GM21390 (cell line): ENCODE data around the gene ASTN2.
A peak's percentile ranks its signal among the peaks of the same experiment; 100 is the strongest.

Source experiments
- ATAC-seq: cut with Tn5 transposase; IDR thresholded peaks from one replicate; pipeline ENCODE4 v1.9.1; 2021; ENCODE audit not compliant: unreplicated experiment

Gene ASTN2

DNA sequence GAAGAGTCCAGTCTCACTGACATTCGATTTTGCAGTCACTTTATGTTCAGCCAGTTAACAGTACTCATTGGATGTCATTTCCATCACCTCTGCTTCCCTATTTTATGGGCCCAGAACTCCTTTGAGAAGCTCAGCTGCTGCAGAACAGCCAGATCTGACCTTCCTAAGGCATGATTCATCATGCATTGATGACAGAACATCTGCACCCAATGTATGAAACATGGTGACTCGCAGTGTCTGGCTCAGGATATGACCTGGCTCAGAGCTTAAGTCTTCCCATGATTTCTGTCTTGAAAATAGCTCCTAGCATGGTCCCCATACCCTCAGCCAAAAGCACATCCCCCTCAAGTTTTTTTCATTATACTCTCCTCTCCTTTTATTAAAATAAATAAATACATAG lies 820.3 kb downstream of the ASTN2 start:
- no peak for ATAC-seq

DNA sequence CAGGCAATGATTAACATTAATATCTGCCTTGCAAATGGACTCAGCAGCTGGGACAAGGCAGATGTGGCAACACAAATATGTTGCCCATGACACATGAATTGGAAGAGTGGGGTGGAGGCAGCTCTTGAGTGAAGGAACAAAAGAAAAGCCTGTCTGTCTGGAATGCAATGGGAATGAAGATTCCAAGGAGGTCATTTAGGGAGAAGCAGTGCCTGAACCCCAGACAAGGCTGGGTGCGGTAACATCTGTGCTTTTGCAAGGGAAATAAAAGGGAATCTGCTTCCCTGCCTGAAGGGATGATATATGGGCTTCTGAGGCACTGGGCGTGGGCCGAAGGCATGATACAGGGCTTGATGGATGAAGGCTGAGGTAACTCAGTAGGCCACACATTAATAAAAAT lies 821.9 kb downstream of the ASTN2 start:
- no peak for ATAC-seq

DNA sequence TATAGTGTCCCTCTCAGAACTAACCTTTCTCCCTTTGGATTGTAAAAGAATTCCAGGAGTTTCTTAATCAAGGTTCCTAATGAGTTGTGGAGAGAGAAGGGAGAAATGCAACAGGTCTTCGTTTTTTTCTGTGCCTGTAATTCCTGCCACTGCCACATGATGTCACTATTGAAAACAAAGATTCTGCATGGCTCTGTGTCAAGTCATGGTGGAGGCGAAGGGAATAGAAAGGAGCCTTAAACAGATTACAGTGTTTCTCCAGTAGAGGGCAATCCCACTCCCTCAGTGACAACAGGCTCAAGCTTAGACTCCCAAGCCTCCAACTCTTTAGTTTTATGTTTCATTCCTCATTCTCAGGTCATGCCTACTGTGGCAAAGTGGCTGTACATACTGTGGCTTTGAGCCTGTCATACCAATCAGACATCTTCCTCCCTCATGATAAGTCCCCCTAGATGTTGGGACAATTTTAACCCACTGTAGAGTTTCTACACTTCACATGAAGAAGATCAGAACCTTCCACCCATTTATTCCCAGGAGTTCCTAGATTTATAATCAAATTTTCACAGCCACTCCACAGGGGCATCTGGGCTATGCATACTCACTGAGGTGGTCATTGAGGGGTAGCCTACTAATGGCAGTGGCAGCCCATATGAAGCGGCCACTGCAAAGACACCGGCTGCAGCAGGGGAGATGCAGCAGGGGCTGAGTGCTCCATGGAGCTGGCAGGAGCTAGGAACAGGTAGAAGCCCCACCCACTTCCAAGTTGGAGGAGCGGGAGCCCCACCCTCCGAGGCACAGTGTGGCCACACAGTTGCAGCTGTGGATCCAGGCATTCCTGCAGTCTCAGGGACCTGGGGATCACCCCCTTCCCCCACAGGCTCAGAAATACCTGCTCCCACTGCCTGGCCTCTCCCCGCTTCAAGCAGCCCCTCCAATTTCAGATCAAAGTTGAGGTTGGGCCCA lies 825.2 kb downstream of the ASTN2 start:
- peak; percentile 65 for ATAC-seq

DNA sequence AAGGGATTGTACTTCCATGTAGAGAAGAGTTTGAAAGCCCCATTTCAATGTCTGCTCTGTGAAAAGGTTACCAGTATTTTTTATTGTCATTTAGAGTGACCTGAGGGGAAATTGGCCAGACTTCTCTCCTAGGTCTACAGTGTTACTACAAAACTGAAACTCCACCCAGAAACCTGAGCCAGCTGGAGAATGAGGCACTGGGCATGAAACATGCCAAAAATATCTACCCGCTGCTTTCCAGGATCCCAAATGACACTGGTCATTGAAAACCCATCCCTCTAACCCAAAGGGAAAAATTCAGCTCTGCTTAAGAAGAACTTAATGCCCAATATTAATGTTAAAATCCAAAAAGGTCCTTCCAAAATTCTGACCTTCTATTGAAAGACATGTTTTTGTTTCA lies 826.9 kb downstream of the ASTN2 start:
- no peak for ATAC-seq

DNA sequence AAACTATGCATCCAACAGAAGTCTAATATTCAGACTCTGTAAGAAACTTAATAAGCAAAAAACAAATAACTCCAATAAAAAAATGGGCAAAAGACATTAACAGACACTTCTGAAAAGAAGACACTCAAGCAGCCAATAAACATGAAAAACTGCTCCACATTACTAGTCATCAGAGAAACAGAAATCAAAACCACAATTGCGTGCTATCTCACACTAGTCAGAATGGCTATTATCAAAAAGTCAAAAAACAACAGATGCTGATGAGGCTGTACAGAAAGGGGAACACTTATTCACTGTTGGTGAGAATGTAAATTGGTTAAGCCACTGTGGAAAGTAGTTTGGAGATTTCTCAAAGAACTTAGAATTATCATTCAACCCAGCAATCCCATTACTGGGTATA lies 829.0 kb downstream of the ASTN2 start:
- ATAC-seq = no peak

DNA sequence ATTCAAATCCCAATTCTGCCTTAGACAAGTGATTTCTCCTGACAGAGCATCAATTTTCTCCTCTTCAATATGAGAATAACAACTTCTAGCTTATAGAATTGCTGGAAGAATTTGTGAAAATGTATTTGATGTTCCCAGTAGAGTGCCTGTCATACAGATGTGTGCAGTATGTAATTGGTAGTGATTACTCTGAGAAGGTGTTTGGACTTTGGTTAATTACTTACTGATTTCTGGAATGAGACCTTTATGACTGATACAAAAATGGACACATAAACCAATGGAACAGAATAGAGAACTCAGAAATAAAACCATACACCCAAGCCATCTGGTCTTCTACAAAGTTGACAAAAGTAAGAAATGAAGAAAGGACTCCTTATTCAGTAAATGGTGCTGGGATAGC lies 829.7 kb downstream of the ASTN2 start:
- ATAC-seq = no peak

DNA sequence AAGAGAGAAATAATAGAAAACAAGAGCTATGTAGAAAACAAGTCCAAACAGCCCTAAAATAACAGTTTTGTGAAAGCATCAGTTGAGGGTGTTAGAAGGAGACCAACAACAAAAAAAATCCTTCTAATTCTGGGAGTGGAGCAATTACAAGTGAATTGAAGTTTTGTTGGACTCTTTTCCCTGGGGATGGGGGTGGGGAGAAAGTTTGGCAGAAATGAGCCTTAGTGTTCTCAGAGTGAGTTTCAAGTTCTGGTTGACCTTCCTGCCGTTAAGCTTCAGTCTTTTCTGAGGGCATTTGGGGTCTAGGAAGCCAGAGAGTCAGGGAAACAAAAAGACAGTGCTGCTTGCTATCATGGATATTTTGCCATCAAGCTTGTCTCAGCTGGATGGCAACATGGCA lies 834.0 kb downstream of the ASTN2 start:
- ATAC-seq = no peak

DNA sequence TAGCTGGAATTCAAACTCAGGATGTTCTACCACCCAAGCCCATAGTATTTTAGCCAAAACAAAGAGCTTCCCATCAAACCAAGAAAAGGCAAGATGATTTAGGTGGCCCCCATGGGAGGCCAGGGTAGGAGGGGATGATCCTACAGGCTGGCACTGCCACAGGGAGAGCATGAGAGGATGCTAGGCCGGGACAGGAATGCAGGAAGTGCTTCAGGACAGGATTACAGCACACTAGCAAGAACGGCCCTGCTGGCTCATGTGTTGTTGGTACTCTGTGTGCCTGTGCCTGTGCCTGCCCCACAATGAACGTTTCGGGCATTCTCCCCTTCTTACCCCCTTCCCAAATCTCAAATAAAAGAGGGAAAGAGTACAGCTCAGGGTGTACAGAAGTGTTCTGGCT lies 838.5 kb downstream of the ASTN2 start:
- no peak for ATAC-seq

DNA sequence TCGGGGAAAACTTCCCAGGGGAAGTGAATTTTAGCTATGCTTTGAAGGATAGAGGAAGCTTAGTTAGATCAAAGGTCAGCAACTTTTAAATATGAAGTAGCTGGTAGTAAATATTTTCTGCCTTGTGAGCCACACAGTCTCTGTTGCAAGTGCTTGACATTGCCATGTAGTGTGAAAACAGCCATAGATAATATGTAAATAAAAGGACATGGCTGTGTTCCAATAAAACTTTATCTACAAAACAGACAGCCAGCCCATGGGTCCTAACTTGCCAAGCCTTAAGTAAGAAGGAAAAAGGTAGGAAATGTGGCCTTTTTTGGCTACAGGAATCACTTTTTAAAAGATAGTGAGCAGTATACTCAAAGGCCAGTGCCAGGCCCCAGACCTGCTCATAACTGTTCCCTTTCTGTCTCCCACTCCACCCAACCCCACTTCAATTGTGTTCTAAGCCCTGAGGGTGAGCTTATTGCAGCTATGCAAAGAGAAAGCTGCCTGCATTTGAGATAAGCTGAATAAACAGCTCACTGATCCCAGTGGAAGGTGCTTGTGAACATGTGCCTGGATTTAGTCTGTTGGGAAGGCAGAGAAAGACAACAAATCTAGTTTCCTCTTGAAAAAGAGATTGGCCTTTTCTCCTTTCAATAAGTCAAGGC lies 840.7 kb downstream of the ASTN2 start:
- ATAC-seq = no peak

DNA sequence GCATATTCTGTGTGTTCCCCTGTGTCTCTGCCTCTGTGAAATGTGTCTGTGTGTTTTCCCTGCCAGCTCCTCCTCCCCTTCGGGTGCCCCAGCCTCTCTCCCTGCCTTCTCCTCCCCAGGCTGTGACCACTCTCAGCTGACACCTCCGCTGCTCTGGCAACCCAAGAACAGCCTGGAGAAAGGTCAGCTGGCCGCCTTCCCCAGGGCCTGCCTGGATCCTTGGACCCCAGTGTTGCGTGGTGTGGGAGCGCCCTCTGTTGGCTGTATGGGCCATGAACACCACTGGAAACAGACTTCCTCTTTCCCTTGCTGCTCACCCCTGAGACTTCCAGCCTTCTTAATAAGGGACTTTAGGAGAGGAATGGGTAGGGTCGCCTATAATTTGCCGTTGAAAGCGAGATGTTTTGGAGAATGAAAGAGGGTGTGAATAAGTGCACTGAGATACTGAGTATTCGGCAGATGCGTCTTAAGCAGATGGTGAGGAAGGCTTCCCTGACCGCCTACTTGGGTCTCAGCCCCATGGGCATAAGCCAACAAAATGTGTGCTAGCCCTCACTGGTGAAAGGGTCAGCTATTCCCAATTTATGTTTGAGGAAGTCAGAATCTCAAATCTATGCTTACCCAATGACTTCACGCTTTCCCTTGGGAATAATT lies 842.6 kb downstream of the ASTN2 start:
- peak; percentile 84 for ATAC-seq

DNA sequence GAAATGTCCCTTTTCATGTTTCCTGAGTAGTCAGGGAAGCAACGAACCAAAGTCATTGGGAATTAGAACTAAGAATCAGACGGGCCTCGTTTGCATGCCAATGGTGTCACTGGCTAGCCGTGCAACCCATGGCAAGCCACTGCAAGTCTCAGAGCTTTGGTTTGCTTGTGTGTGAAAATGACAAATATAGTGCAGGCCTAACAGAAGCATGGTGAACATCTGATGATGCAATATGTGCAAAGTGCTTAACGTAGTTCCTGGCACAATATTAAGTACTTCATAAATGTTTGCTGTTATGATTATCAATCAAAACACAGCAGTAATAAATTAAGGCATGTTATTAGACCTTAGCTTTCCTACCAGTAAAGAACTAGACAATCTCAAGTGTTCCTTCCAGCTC lies 845.7 kb downstream of the ASTN2 start:
- ATAC-seq = no peak

DNA sequence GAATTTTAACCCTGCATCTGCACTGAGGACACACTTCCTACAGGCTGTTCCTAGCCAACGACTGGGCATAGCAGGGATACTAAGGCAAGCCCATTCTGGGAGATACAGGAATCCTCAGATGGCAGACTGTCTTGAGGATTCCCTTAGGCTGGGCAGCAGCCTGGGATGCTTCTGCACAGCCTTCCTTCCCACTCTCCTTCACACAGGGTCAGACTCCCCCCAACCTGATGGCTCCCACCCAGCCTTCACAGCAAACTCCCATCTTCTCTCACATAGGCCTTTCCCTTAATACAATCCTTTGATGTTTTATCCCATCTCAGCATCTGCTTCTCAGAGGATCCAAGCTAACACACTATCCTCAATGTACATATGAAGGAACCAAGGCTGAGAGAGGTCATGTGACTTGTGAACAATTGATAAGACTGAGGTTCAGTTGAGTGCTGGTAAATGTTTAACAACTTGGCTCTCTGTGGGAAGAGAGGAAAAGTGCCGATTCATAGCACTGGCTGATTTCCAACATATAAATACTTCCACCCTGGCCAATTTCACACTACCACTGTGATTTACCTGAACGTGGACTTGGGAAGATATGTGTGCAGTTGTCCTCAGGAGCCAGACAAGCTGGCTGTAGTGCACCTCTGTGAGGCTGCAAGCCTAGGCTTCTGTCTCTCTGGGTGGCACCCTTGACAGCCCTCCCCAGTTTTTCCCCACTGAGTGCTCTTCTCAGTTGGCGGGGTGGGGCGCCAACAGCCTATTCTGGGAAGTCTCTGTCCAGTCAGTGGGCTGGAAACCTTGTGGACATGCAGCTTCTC lies 848.0 kb downstream of the ASTN2 start:
- no peak for ATAC-seq

DNA sequence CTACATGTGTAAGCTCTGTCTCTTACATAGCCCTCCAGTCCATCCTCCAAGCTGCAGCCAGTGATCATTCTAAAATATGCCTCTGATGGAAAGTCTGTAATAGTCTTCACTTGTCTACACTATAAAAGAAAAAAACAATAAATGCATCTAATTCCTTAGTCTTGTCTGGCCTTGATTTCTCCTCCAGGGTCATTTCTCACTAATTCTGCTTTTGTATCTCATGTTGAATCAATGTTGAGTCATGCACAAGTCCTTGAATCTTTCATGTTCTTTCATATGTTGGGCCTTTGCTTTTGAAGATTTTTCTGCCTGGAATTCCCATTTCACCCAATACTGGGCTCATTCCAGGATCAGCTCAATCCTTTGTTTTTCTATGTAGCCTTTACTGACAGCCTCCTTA lies 848.9 kb downstream of the ASTN2 start:
- ATAC-seq = no peak

DNA sequence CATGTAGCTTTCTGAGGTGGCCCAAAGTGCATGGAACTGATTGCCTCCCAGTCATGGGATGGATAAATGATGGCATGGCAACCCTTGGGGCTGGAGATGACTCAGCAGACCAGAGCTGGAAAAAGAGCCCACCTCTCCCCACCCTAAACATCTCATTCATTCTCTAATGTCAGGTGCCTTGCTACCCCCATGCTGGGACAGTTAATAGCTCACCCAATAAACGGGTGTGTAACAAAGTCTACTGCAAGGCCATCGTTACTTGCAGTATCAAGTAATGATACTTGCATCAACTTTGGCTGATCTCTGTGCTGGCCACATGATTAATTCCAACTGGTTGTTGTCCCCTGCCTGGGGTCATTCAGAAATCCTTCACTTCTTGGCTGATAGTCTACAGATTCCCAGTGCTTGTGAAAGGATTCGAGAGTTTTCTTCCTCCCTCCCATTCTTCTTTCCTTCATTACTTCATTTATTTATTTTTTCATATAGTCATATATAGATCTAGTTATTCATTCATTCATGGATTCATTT lies 850.5 kb downstream of the ASTN2 start:
- ATAC-seq = no peak

DNA sequence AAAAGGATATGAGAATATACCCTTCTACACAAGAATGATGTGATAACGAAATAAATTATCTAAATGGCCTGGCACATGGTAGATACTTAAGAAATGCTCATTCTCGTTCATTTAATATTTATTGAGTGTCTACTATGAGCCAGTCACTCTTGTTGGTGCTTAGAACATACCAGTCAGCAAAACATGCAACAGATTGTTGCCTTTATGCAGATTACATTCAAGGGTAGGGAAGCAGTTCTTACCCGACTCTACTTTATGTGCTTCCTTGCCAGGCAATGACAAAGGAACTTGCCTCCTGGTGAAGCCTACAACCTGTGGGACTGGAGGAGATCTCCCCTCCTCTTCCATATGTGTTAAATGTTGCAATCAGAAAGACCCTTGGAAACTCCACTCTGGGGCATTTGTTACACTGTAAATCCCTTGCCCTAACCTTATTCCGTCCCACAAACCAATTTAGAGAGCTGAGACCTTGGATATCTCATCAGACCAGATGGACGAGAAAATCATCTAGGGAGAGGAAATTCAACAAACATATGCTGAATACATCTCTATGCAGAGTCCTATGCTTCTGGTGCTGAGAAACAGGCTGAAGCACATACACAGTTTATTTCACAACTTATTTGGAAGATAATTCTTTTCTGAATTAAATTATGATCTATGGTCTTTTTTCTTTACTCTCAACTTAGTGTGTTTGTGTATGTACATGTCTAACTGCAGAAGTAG lies 855.9 kb downstream of the ASTN2 start:
- ATAC-seq = no peak

DNA sequence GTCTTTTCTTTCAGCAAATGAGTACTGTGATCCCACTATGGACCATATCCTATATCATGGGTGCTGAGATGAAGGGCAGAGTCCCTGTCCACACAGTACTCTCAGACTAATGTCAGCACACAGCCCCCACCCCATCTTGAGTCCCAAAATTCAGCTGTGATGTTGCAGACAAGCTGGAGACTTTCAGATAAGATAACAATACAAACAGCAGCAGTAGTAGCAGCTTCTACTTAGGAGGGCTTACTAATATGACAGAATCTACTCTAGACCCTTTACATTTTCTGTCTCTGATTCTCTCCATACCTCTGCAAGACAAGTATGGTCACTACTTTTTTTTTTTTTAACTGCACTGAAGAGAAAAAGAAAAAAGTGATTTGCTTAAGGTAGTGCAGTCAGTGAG lies 856.8 kb downstream of the ASTN2 start:
- ATAC-seq = no peak

DNA sequence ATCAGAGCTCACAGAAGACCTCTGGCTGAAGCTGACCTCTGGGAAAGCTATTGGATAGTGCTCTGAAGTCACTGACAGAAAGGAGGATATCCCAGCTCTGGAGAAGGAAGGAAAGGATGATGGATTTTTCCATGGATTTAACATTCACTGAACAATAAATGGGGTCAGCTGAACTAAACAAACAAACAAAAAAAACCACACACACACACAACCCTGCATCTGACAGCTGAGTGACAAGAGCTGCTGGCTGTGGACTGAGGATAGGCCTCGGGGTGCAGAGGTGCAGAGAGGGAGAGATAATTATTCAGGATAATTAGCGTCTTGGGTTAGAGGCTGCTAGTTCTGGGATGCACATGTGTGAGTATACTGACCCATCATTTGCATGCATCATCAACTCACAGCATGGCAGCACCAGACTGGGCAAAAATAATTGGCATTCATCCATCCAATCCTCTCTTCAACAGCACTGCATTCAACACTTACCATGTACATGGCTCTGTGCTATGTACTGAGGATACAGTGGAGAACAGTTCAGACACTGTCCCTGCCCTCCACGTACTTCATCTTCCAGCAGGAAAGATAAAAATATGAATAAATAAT lies 859.2 kb downstream of the ASTN2 start:
- no peak for ATAC-seq

DNA sequence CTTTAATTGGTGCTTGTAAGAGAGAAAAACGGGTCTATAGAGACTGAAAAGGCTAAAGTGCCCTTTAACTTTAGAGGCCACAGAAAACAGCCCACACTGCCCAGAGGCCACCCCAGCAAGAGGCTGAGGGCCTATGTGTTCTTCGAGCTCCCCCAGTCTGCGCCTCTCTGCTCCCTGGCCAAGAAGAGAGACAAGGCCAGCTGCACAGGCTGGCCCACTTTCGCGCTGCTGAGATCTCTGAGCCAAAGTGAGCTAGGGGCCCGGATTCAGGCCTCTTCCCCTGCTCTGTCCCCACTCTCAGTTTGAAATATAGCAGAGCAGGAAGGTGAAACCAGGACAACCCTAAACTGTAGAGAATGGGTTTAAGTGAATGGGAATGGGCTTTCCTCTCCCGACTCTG lies 859.7 kb downstream of the ASTN2 start:
- no peak for ATAC-seq

DNA sequence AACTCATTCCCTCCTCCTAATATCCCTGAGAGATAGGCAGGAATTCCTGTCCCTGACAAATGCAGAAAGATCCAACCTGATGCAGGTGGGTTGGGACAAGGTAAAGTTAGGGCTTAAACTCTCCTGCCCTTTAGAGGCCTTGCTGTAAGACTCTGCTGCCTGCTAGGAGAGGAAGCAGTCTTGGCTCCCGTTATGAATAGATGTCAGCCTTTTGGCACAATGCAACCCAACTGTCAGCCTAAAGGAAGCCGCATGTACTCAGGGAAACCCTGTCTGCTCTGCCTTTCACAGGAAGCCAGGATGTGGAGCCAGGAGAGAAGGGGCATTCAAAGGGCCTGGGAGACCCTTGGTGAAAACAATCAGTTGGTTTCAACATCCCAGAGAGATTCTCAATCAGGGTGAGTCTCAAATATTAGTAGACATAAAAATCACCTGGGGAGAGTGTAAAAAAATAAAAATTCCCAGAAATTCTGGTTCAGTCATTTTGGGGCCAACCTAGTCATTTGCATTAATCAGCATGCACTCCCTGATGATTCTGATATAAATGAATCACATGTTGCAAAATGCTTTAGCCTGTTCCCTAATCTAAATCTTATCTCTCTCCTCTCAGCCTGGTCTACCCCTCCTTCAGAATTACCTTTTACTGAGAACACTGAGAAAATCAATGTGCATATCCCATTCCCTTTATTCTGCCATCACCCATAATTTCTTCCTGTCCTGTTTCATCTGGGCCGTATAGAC lies 864.0 kb downstream of the ASTN2 start:
- no peak for ATAC-seq
